GM19463 (cell line): ENCODE measurements around the gene KRT86.
A peak's percentile ranks its signal among the peaks of the same experiment; 100 is the strongest.
"Not testable (repeated sequence)": the region's sequence is repeated elsewhere in the genome, so short reads cannot be mapped to it uniquely, and the experiment has no call there.

Source experiments
- ATAC-seq: cut with Tn5 transposase; IDR thresholded peaks from one replicate; pipeline ENCODE4 v1.9.1; 2021; ENCODE audit warnings: mild to moderate bottlenecking, moderate library complexity; ENCODE audit not compliant: unreplicated experiment

The KRT86 gene

DNA sequence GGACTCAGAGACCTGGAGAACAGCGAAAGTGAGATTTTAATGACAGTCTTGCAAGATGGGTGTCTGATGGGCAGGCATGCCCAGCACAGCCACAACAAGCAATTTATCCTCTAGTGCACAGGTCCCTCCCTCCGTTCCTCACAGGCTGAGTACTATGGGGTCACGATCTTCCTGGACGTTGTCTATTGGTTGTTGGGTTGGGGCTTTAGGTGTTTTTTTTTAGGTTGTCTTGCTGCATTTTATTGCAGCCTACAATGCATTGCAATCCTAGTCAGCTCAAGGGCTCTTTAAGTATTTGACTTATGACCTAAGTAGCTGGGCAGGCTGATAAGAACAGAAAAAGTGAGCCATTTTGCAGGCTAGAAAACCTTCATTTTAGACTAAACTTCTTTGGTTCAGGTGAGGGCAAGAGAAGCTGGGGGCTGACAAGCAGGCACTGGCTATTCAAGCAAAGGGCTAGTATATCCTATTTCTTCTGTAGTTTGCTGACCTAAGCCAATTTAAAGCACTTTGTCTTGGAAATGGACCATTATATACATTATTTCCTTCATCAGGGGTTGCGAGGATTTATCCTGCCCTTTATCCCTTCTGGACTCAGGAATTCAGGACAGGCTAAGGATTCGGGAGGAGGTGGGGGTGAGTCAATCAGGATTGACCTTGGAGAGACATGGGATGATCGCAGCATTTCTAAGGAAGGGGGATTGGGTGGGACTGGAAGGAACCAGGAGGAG is 35.4 kb upstream of the KRT86 start:
- ATAC-seq: no peak

DNA sequence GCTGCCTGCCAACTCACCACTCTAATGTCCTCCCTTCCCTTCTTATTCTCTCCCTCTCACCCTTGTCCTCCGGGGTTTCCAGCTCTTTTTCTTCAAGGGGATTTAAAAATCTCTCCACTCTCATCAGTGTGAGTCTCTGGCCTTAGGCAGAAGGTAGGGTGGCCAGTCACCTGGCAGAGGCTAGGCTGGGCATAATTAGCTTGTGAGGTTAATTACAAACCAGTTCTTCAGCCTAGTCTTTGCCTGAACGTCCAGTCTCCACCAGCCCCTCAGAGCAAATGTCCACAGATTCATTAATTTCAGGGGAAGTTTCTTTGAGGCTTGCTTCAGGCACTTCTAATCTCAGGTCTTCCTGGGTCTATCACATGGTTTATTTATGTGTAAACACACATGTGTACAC is 34.7 kb upstream of the KRT86 start:
- ATAC-seq: no peak

- ATAC-seq: not testable (repeated sequence)
Measured at GRCh38 chr12:52240247-52240646, 34.2 kb upstream of the KRT86 start.

- ATAC-seq: no peak
Measured at GRCh38 chr12:52241205-52241842, 33.1 kb upstream of the KRT86 start.

DNA sequence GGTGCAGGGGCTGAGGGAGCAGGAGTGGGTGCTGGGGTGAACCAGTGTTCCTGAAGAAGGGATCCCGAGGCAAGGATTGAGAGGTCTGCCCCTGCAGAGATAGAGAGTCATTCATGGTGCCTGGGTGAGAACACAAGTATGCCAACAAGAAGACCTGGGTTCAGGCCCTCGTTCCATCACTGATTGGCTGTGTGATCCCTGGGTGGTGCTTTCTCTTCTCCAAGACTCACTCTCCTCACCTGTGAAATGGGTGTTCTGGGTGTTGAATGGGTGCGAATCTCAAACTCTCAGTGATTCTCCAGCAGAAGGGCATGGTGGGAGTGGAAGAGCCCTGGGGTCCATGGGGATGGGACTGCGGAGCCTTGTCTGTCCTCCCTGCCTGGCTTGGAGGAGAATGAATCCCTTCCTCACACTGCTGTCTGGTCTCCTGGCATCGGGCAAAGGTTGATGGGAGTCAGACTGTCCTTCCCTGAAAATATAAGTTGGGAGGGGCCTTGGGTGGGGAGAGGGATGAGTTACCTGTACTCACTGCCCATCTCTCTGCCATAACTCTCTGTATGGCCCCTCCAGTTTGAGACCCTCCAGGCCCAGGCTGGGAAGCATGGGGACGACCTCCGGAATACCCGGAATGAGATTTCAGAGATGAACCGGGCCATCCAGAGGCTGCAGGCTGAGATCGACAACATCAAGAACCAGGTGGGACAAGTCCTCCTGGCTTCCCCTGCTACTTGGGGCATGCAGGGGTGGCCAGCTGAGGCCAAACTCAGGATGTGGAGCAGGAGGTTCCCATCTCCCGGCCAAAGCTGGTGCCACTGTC is 31.8 kb upstream of the KRT86 start:
- no peak for ATAC-seq

- no peak for ATAC-seq
Measured at GRCh38 chr12:52243259-52243855, 31.1 kb upstream of the KRT86 start.

GRCh38 chr12:52243856-52244614 is 30.4 kb upstream of the KRT86 start:
- peak; percentile 96 for ATAC-seq

- no peak for ATAC-seq
Measured at GRCh38 chr12:52244615-52244994, 29.8 kb upstream of the KRT86 start.

DNA sequence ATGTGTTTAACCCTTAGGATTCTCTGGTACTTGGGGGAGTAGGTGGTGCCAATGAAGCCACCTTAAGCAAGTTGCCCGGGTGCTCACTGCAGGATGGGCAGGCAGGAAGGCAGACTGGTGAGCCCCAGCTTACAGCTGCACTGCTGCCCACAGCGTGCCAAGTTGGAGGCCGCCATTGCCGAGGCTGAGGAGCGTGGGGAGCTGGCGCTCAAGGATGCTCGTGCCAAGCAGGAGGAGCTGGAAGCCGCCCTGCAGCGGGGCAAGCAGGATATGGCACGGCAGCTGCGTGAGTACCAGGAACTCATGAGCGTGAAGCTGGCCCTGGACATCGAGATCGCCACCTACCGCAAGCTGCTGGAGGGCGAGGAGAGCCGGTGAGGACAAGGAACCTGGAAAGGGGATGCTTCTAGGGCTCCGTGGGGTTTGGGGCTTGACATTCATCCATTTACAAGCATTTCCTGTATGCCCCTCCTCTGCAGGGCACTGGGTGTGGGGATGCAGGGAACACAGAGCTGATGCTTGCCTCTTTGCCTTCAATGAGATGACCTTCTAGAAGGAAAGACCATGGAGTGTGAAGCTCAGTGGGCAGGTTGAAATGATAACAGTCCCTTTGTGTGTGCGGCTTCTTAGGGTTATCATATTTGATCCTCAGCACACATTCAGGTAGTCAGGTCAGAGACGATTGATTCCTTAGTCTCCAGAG is 29.0 kb upstream of the KRT86 start:
- ATAC-seq: no peak

GRCh38 chr12:52245962-52246569 is 28.4 kb upstream of the KRT86 start:
- no peak for ATAC-seq

DNA sequence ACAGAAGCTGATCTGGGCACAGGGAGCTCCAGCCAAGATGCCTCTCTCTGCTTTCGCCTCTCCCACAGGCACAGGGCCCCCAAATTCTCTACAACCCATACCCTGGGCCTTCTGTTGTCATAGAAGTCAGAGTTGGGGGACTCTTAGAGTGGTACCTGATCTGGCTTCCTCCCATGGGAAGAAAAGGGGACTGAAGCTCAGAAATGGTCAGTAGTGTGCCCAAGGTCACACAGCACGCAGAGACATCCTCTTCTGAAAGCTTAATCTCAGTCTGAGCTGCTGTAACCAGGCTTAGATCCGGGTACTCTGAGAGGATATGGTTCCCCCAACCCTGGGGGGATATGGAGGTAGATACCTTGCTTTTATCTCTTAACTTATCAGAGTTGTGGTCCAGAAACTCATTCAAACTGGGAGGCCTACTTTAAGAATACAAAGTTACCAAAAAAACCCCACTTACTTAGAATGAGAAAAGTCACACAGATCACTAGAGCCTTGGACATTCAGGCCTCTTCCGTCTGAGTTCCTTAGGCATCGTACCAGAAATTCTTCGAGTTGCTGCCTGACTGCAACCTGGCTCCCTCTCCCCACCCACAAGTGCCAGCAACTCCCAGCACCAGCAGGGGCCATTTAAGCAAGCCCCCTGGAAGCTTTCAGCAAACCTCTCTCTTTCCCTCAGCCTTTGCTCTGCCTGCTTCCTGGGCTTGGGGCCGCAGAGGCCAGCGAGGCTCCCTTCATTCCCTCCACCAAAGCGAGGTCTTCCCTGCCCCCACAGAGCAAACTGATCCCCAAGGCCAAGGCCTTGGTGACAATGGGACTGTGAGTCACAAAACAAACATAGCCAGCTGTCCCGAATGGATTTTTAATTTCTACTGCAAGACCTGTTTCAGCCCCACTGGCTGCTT is 27.5 kb upstream of the KRT86 start:
- ATAC-seq: no peak

DNA sequence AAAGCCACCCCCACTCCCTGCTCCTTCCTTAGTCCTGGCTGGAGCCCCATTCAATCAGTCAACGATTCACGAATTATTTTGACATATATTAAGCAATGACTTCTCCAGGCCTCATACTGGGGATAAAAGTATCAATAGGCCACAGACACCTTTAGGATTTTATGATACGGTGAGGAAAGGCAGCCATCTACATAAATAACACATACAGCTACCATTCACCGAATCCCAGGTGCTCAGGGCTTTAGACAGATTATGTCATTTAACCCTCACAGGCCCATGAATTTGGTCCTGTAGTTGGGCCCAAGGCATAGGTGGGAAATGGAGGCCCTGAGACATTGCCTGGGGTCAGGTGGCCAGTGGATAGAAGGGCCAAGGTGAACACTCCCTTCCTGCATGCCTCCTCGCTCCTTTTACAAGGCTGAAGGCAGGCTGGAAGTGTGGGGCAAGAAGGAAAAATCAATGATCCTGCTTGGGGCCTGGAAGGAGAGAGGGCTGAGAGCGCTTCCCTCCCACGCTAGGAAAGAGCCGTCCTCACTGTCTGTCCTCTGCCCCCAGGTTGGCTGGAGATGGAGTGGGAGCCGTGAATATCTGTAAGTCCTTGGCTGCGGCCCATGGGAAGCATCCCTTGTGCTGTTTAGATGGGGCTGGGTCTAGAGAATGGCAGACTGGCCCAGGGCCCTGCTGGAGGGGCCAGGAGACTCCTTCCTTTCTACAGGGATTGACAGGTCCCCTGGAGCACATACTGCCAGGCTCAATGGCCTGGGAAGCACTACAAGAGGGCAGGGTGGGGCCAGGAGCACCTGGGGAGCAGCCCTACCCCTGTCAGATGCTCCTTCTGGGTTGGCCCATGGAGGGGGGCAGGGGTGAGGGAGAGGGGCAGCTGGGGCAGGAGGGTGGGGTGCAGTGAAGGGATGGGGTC is 26.6 kb upstream of the KRT86 start:
- ATAC-seq: no peak

- ATAC-seq: no peak
Measured at GRCh38 chr12:52248541-52249461, 25.6 kb upstream of the KRT86 start.

GRCh38 chr12:52249511-52250047 is 24.9 kb upstream of the KRT86 start:
- no peak for ATAC-seq

- ATAC-seq: no peak
Measured at GRCh38 chr12:52250048-52250990, 24.1 kb upstream of the KRT86 start.
